BJ (cell line): ENCODE results near the gene EHD4. TPM values are rescaled to one million over a fixed set of nuclear protein-coding genes. Genes with fewer than 3 reads are reported as not detected.

ENCODE experiments used
- CTCF ChIA-PET: fragments of 350-600 bp; formaldehyde crosslinking; extraction: SDS; loops from one replicate; lab custom pipeline; 2021; ENCODE audit warnings: antibody characterized with exemption, inconsistent platforms; lab: Yijun Ruan, JAX
- POLR2A ChIA-PET: fragments of 300-600 bp; sonication (Branson Sonifier 250); formaldehyde crosslinking; extraction: SDS; loops from one replicate; lab custom pipeline; 2021; ENCODE audit warnings: antibody characterized with exemption; lab: Charles Lee
- DNase-seq: peaks from one replicate; pipeline ENCODE4 v3.0.0-alpha.2; 2011; ENCODE audit warnings: low read depth
- H3K27me3 ChIP-seq: 2 replicates; pipeline ENCODE4 v1.6.0; 2011; ENCODE audit warnings: low read length; ENCODE audit not compliant: control insufficient read depth, insufficient read depth
- H3K36me3 ChIP-seq: 2 replicates; pipeline ENCODE4 v1.5.1; 2011; ENCODE audit warnings: low read length; ENCODE audit not compliant: control insufficient read depth, insufficient read depth
- H3K4me3 ChIP-seq: 2 replicates; pipeline ENCODE4 v1.5.1; 2011; ENCODE audit warnings: low read depth, mild to moderate bottlenecking, control low read depth, low read length
- CTCF ChIP-seq: IDR thresholded peaks from 2 replicates; pipeline ENCODE4 v1.5.1; 2011; ENCODE audit warnings: low read depth, mild to moderate bottlenecking, control low read depth, inconsistent platforms, low read length, moderate library complexity; ENCODE audit not compliant: insufficient read depth
- polyA plus RNA-seq: library from polyadenylated mRNA; depleted of rRNA; stranded (reverse); fragments of >200 nt; gene quantifications from 2 replicates; pipeline ENCODE4 v1.2.3, GENCODE V29; 2011

The EHD4 gene
- polyA plus RNA-seq, 1 experiment, result 17.0 TPM

- Histone ChIP-seq H3K4me3 (no peak overlapping the region), H3K36me3 (no peaks in the 10 kb centered on the region), H3K27me3 (peaks cover 15% of the 10 kb centered on the region)
- ChIA-PET POLR2A (no interaction called here), CTCF (no interaction called here)
- no peak for TF ChIP-seq CTCF
- no peak for DNase-seq
Measured at GRCh38 chr15:41858756-41859155, 113.6 kb downstream of the EHD4 start.

GRCh38 chr15:41857316-41857715 lies 115.0 kb downstream of the EHD4 start:
- Histone ChIP-seq H3K27me3 (peaks cover 13% of the 10 kb centered on the region), H3K36me3 (no peaks in the 10 kb centered on the region), H3K4me3 (no peak overlapping the region)
- no peak for TF ChIP-seq CTCF
- no peak for DNase-seq
- CTCF ChIA-PET, result no interaction called here
- POLR2A ChIA-PET, result no interaction called here

GRCh38 chr15:41856716-41857115 lies 115.6 kb downstream of the EHD4 start:
- H3K27me3 ChIP-seq, result peaks cover 13% of the 10 kb centered on the region
- POLR2A ChIA-PET, result no interaction called here
- DNase-seq, result no peak
- no peaks in the 10 kb centered on the region for H3K36me3 ChIP-seq
- no peak overlapping the region for H3K4me3 ChIP-seq
- CTCF ChIA-PET, result no interaction called here
- no peak for TF ChIP-seq CTCF

GRCh38 chr15:41856262-41856661 lies 116.1 kb downstream of the EHD4 start:
- Histone ChIP-seq H3K27me3 (peaks cover 15% of the 10 kb centered on the region), H3K4me3 (no peak overlapping the region), H3K36me3 (no peaks in the 10 kb centered on the region)
- no peak for DNase-seq
- ChIA-PET CTCF (no interaction called here), POLR2A (no interaction called here)
- TF ChIP-seq CTCF, result no peak

GRCh38 chr15:41855261-41855961 lies 116.9 kb downstream of the EHD4 start:
- POLR2A ChIA-PET, result no interaction called here
- TF ChIP-seq CTCF, result no peak
- Histone ChIP-seq H3K27me3 (peaks cover 15% of the 10 kb centered on the region), H3K4me3 (no peak overlapping the region), H3K36me3 (no peaks in the 10 kb centered on the region)
- CTCF ChIA-PET, result no interaction called here
- no peak for DNase-seq
